ENCODE measurements around the gene OAT. TPM values are rescaled to one million over a fixed set of nuclear protein-coding genes. Genes with fewer than 3 reads are reported as not detected.

The OAT gene
- total RNA-seq, 1 experiment from 2014 or later, result 67.9 TPM

GRCh38 chr10:124460144-124460543 lies 41.4 kb upstream of the OAT start:
- Histone ChIP-seq H3K9ac (ENCODE audit: extremely low read depth, insufficient read length, low read length) (no peak overlapping the region), H3K23ac (ENCODE audit: insufficient read length, low read depth, low read length) (no peak overlapping the region), H3K18ac (ENCODE audit: insufficient read length, low read depth, low read length) (no peak overlapping the region), H4K20me1 (ENCODE audit: control insufficient read depth, insufficient read depth, insufficient read length) (no peaks in the 10 kb centered on the region), H3K56ac (ENCODE audit: insufficient read length, low read depth, low read length) (no peak overlapping the region), H4K8ac (replicated peaks; ENCODE audit: insufficient read length, low read depth, low read length) (no peak overlapping the region), H2AFZ (ENCODE audit: low read length) (no peak overlapping the region), H2BK20ac (ENCODE audit: low read depth, low read length, poor library complexity, severe bottlenecking) (no peak overlapping the region), H2BK5ac (ENCODE audit: insufficient read length, low read length) (no peak overlapping the region), H3K27me3 (ENCODE audit: insufficient read depth, low read length) (no peaks in the 10 kb centered on the region), H4K5ac (ENCODE audit: insufficient read length, low read depth, low read length) (no peak overlapping the region), H3K4ac (ENCODE audit: low read depth, low read length) (no peak overlapping the region), H3T11ph (ENCODE audit: low read length) (no peak overlapping the region), H3K27ac (ENCODE audit: insufficient read length, low read depth, low read length) (no peak overlapping the region), H3K79me1 (ENCODE audit: insufficient read depth, low read depth, low read length, poor library complexity, severe bottlenecking) (no peaks in the 10 kb centered on the region), H3K9me3 (ENCODE audit: control insufficient read depth, low read depth, low read length) (no peaks in the 10 kb centered on the region), H2AK5ac (ENCODE audit: insufficient read length, low read length) (no peak overlapping the region), H2BK15ac (ENCODE audit: low read depth, low read length) (no peak overlapping the region), H3K4me2 (ENCODE audit: insufficient read depth, insufficient read length, low read length) (no peak overlapping the region), H3K4me1 (ENCODE audit: insufficient read depth, low read length) (peaks cover 9% of the 10 kb centered on the region; the same call in 1 of the 2 replicates), H3K14ac (ENCODE audit: insufficient read depth, low read length) (no peak overlapping the region), H4K91ac (ENCODE audit: insufficient read length, low read depth, low read length) (no peak overlapping the region), H3K79me2 (ENCODE audit: insufficient read depth, low read length) (no peaks in the 10 kb centered on the region), H3K23me2 (ENCODE audit: insufficient read length, low read depth, low read length, poor library complexity, severe bottlenecking) (peaks cover 3% of the 10 kb centered on the region), H2BK12ac (ENCODE audit: insufficient read length, low read depth, low read length) (no peak overlapping the region), H2BK120ac (ENCODE audit: low read depth, low read length, poor library complexity, severe bottlenecking) (no peak overlapping the region)
- WGBS (ENCODE audit: extremely low coverage, insufficient read length, low lambda C conversion rate), result no CpG with 5 or more reads among the region's 5 CpGs
- H3K27ac Mint-ChIP-seq, result no peak overlapping the region
- peaks cover 42 to 58% of the 10 kb centered on the region in 2 experiments for H3K4me1 Mint-ChIP-seq
- no peak for TF ChIP-seq CTCF (conservative IDR thresholded peaks at IDR 0.05)
- peaks cover 2 to 5% (median 5%) of the 10 kb centered on the region in 3 experiments; a peak in 6 of 7 replicates for H3K36me3 Mint-ChIP-seq (ENCODE audit: insufficient read depth in 1 of 3, low read depth in 3 of 3)
- DNase-seq, result no peak
- H3K27me3 Mint-ChIP-seq (ENCODE audit: low read depth), result peaks cover 30% of the 10 kb centered on the region
- no peaks in the 10 kb centered on the region; a peak in 1 of 5 replicates for H3K9me3 Mint-ChIP-seq
- H3K4me3 Mint-ChIP-seq, result no peak overlapping the region
